Uterine smooth muscle cell (primary cell): ENCODE measurements around the gene NAGK. TPM values are rescaled to one million over a fixed set of nuclear protein-coding genes. Genes with fewer than 3 reads are reported as not detected.

Experiments
- total RNA-seq: library from RNA; depleted of rRNA; stranded (reverse); fragments of >200 nt; gene quantifications from 2 replicates; pipeline ENCODE4 v1.2.3, GENCODE V29; 2014

Gene NAGK
- total RNA-seq, result 53.4 and 55.8 TPM in 2 replicates

GRCh38 chr2:71068218-71069035, at the start of gene NAGK:
NAGK (plus strand) TSS chr2:71068648; CDS start chr2:71068684, 36 bp downstream.

Other genes with a start within 250 kb of the NAGK start
- not detected in 2 replicates for gene CLEC4F, start 248.0 kb upstream of the NAGK start, total RNA-seq
- not detected in 2 replicates for gene CD207, start 232.8 kb upstream of the NAGK start, total RNA-seq
- gene VAX2, start 168.1 kb upstream of the NAGK start, total RNA-seq, result 0.44 and 1.6 TPM in 2 replicates
- 0.55 and 0.62 TPM in 2 replicates for gene ATP6V1B1, start 132.7 kb upstream of the NAGK start, total RNA-seq
- 0.22 and 0.50 TPM in 2 replicates for gene ANKRD53, start 90.0 kb upstream of the NAGK start, total RNA-seq
- 30.4 and 48.3 TPM in 2 replicates for gene TEX261, start 73.8 kb upstream of the NAGK start, total RNA-seq
- gene MCEE, start 61.6 kb downstream of the NAGK start, total RNA-seq, result 15.2 and 20.6 TPM in 2 replicates
- 19.5 and 33.4 TPM in 2 replicates for gene MPHOSPH10, start 62.0 kb downstream of the NAGK start, total RNA-seq
- gene PAIP2B, start 158.5 kb downstream of the NAGK start, total RNA-seq, result 1.1 and 1.6 TPM in 2 replicates